NCI-H2081 (cell line): ENCODE results near the gene RASL11B.
A peak's percentile ranks its signal among the peaks of the same experiment; 100 is the strongest.

ENCODE experiments used
- DNase-seq, 2 experiments: peaks; one replicate each; lab custom pipeline; 2025; lab: John Stamatoyannopoulos, UW

RASL11B gene

DNA sequence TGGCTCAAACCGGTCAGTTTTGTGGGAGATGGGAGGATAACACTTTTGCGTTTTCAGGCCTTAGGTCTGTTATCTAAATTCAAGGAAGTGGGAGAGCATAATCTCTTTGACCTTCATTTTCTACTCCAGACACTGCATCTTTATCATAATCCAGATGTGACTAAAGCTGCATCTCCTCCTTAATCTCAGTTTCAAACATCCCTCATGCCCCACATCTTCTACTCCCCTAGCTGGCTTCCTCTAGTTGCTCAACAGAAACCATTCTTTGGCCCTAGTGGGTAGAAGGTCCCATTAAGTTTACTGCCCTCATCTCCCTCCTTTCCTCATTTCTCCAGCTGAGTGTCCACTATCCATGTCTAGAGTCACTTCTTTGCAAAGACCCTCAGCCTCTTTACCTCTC is 18.8 kb upstream of the RASL11B start:
- no peak for DNase-seq

DNA sequence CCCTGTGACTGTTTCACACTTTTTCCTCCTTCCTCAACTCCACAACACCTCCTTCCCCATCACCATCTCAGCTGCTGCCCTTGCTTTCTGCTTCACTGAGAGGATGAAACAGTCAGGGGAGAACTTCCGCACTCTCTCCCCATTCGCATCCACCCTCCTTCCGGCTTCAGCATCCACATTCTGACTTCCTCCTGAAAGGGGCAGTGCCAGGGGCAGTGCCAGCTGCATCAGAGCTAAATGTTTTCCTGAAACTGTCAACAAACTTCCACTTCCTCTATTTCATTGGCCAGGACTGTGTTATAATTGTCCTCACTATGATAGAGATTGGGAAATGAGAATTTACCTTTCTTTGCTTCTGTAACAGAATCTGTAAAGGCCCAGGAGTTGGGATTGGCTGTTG is 18.2 kb upstream of the RASL11B start:
- no peak for DNase-seq

DNA sequence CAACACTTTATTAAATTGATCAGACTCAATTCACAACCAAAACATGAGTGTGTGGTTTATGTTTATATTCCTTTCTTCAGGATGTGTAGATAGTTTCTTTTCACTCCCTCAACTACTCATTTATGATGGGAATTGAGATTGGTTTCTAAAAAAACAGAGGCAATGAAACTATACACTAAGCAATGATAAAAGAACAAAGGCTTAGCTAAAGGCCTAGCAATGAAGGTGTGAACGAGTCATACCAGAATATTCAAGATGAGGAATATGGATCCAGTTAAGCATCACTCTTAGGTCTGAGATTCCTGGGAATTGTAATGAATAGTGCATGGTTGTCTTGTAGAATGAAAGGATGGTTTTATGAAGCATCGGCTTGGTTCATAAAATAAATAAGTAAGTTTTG is 17.5 kb upstream of the RASL11B start:
- DNase-seq = no peak

DNA sequence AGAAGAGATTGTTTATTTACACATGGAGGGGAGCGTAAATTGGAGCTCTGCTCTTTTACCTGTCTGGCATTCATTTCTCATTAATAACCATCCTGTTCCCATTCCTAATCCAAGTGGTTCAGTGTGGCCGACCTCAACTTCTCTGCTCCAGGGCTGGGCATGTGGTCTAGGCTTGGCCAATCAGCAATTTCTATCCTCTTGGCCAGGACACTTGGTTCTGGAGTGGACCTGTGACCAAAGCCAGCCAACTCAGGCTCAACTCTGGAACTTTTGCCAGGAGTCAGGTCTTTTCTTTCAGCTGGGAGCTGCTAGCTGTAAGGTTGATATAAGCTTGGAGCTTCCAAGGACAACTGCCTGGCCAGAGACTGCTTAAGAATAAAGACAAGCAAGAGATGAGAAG is 15.6 kb upstream of the RASL11B start:
- no peak for DNase-seq

- no peak for DNase-seq
Observed at GRCh38 chr4:52848254-52848653, 13.9 kb upstream of the RASL11B start.

DNA sequence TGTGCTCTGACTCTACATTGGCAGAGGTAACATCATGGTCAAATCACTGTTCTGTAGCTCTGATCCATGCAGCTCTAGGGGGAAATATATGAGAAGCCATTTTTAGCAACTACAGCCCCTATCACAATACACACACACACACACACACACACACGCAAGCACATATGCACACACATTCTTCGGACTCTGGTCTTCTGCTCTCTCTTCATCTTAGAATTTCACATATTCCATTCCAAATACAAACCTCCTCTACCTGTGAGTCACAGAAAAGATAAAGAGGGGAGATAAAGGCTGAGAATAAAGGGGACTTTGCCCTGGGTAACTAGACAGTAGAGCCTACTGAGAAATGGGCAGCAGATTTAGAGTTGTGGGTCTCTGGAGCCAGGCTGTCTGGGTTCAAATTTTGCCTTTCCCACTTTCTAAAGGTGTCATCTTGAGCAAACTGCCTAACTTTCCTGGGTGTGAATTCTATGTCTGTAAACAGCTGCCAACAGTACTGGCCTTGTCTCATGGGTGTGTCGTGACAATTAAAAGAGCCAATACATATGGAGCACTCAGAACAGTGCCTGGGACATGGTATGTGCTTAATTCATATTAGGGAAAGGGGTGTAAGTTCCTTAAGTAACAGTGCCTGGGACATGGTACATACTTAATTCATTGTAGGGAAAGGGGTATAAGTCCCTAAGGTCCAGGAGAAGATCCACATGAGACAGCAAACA is 11.6 kb upstream of the RASL11B start:
- DNase-seq = no peak

- no peak for DNase-seq
Observed at GRCh38 chr4:52852041-52852440, 10.1 kb upstream of the RASL11B start.

DNA sequence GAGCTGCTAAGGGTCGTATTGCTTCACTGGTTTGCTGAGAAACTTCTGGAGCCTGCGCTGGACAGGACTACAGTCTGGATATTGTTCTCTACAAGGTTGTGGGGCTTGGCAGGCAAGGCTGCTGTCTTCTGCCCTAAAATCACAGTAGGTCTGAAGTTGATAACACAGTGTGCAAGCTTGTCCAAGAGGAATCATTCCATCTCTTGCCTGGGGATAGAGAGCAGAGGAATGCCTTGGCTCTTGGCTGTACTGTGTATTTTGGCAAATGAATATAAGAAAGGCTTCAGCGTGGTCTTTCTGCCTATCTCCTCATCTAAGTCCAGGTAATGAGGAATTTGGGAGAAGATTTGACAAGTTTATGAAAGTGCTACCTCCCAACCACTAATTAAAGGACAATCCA is 9.4 kb upstream of the RASL11B start:
- no peak for DNase-seq

- no peak for DNase-seq
Observed at GRCh38 chr4:52853351-52853750, 8.8 kb upstream of the RASL11B start.

DNA sequence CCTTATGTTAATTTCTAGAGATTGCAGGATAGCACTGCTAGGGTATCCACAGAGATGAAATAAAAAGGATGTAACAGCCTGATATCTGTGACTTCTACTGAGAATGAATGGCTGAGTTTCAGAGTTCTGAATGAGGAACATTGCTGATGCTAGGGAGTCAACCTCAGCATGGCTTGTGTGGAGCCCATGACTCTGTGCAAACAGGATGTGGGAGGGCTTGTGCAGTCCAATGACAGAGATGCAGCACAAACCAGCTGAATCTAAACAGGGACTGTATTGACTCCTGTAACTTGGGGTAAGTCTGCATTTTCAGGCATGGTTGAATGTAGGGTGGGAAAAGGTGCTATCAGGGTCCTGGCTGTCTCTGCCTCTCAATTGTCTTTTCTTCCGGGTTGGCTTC is 5.3 kb upstream of the RASL11B start:
- no peak for DNase-seq

- DNase-seq = no peak
Observed at GRCh38 chr4:52860361-52860760, 1.8 kb upstream of the RASL11B start.

GRCh38 chr4:52861171-52861823 is 820 bp upstream of the RASL11B start:
- DNase-seq = no peak

GRCh38 chr4:52862639-52863161 is 583 bp downstream of the RASL11B start:
- DNase-seq = peak in 1 of 2 experiments; percentile 15

DNA sequence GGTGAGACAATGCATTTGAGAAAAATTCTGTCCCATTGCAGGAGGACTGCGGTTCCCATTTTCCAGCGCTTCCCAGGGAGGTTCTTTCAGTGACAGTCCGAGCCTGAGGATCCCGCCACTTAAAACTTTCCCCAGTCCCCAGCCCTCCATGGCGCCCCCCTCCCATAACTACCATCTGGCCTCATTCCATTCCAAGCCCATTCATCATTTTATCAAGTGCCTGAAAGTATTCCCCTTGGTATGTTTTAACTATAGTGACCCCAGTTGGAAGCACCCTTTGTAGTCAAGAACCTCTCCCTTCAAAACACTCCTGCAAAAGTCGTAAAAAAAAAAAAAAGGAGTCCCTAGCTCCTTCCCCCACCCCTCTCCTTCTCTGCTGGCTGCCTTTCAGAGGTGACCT is 1.2 kb downstream of the RASL11B start:
- DNase-seq = no peak

GRCh38 chr4:52864793-52865192 is 2.7 kb downstream of the RASL11B start:
- DNase-seq = peak; percentile 36 to 92

DNA sequence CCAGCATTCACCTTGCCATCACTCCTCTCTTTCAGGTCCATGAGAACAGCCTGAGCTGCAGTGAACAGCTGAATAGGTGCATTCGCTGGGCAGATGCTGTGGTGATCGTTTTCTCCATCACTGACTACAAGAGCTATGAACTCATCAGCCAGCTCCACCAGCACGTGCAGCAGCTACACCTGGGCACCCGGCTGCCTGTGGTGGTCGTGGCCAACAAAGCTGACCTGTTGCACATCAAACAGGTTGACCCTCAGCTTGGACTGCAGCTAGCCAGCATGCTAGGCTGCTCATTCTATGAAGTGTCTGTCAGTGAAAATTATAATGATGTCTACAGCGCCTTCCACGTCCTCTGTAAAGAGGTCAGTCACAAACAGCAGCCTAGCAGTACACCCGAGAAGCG is 3.2 kb downstream of the RASL11B start:
- DNase-seq = no peak

- no peak for DNase-seq
Observed at GRCh38 chr4:52866734-52867133, 4.6 kb downstream of the RASL11B start.

GRCh38 chr4:52867163-52867562 is 5.0 kb downstream of the RASL11B start:
- no peak for DNase-seq

- DNase-seq = no peak
Observed at GRCh38 chr4:52868133-52868532, 6.0 kb downstream of the RASL11B start.

DNA sequence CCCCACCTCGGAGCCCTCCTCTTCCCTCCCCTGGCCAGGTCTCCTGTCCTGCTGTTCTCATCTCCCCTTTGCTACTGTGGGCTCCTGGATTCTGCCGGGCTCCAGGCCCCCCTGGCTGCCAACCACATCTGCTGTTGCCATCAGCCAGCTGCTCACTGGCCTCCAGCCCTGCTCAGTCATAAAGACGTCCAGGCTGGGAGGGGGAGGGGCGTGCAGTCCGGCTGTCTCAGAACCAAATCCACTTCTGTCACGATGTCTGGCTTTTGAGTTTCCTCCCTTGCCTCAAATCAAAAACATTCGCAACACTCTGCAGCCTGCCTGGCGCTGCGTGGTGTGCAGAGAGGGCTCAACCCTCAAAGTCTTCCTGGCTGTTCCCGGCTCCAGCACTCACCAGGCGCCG is 7.1 kb downstream of the RASL11B start:
- DNase-seq = peak in 1 of 2 experiments; percentile 9

DNA sequence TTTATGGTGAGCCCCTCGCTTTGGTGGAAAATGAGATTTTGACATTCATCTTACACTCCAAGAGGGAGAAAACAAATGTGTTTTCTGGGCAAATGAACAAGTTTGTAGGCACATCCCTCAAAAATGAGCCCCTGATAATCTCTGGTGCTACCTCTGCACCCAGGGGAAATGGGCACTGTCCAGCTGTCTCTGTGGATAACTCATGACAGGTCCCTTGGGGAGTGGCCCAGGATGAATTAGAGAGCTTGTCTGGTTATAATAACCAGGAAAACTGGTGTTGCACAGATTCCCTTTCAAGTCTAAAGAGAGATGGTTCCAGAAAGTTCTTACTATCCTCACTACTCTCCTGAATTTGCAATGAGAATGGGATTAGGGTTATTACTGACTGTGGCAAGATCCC is 7.5 kb downstream of the RASL11B start:
- DNase-seq = no peak

- peak in 1 of 2 experiments; percentile 14 for DNase-seq
Observed at GRCh38 chr4:52870225-52870624, 8.1 kb downstream of the RASL11B start.

GRCh38 chr4:52873191-52873590 is 11.1 kb downstream of the RASL11B start:
- no peak for DNase-seq
